GM19328 (cell line): ENCODE data around the gene GLIS1.

ENCODE experiments used
- ATAC-seq: cut with Tn5 transposase; IDR thresholded peaks from one replicate; pipeline ENCODE4 v1.9.1; 2021; ENCODE audit warnings: mild to moderate bottlenecking, moderate library complexity; ENCODE audit not compliant: unreplicated experiment

The GLIS1 gene

DNA sequence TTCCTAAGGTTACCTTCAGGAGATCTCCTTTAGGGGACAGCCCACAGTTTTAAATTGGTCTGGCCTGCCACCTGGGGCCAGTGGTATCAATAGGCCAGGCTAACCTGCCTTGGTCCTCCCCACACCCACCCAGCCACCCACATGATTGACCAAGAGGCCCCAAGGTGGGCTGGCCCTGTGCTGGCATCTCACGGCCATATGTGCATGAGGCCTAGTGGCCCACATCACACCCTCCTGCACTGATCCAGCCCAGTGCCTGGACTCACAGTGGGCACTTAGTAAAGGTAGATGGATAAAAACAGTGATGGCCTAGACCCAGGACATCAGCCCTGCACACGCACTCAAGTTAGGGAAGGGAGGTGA is 197.7 kb downstream of the GLIS1 start:
- no peak for ATAC-seq

GRCh38 chr1:53540604-53541262 is 198.2 kb downstream of the GLIS1 start:
- ATAC-seq: no peak

GRCh38 chr1:53539711-53540603 is 199.0 kb downstream of the GLIS1 start:
- ATAC-seq: no peak

DNA sequence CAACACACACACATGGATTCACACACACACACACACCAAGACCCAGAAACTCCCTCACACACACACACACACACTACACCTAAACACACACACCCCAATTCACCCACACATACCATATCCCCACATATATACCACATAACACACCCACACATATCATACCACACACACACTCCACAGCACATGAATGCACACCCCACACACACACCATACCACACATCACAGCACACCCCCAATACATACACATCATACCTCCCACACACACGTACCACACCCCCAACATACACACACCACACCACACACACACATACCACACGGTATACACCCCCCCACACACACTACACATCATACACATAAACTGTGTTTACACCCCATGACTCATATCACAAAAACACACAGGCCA is 199.7 kb downstream of the GLIS1 start:
- ATAC-seq: no peak

DNA sequence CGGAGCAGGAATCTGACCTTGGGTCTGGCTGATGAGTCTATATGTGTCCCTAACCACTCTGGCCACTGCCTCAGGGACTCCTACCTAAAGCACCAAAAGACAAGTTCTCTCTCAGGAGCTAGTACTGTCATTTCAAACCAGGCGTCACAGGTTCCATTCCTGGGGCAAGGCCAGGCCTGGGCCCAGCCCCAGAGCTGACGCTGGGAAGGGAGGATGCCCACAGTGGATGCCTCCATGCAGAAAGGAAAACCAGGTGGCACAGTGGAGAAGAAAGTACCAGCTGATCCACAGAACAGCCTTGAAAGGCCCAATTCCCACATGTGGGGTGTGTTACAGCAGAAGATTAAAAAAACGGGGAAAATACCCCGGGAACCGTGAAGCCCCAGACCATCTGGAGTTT is 202.4 kb downstream of the GLIS1 start:
- no peak for ATAC-seq

DNA sequence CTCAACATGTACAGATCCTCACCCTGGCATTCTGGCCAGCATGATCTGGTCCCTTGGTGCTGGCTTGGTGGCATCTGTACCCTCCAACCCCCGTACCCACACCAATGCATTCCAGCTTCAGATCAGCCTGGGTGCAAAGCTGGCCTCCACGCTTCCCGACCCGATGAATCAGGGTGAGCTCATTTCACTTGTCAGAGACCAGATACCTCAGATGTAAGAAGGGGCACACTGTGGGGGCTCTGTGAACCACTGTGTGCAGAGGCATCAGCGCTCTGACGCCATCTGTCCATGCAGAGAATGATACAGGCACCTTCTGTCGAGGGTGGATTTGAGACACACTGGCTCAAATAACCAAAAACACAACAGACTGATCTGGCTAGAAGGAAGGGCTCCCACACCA is 203.1 kb downstream of the GLIS1 start:
- ATAC-seq: no peak

DNA sequence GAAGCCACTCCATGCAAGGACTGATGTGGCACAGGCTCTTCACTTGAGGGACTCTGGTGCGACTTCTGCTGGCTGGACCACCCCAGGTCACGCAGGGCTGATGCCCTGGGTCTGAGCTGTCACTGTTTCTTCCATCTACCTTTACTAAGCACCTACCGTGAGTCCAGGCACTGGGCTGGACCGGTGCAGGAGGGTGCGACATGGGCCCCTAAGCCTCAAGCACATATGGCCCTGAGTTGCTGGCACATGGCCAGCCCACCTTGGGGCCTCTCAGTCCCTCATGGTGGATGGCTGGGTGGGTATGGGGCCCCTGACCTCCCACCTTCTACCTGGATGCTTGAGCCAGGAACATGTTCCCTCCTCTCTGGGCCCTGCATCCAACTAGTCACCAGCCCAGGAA is 203.7 kb downstream of the GLIS1 start:
- no peak for ATAC-seq

DNA sequence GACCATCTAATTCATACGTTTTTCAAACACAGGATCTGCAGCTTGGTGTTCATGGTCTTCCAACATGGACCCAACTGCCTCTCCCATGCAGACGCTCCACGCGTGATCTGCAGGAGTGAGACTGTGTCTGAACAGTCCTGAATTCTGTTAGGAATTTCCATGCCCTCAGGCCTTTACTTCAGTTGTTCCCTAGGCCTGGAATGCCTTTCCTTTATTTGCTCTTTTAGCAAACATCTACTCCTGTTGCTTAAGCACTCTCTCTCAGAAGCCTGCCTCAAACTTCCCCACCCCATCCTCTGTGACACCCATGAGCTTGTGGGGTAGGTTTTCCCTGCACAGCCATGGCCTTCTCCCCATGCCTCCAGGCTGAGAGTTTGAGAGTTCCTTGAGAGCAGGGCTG is 206.1 kb downstream of the GLIS1 start:
- no peak for ATAC-seq

- no peak for ATAC-seq
Measured at GRCh38 chr1:53532377-53532776, 206.6 kb downstream of the GLIS1 start.

DNA sequence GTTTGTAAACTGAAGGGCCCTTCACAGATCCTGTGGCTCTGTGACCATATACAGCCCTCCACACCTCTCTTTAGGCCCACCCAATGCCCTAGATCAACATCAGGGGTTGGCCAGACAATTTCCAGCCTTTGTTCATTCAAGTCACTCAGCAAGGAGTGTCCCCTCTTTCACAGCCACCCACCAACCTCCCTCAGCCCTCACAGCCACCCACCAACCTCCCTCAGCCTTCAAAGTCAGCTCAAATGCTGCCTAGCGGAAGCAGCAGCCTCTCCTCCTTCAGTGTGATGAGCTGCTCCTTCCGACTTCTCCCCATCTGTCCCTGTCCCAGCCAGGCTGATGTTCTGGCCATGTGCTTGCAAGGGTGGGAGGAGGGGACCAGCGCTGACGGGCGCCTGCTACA is 208.4 kb downstream of the GLIS1 start:
- ATAC-seq: no peak

DNA sequence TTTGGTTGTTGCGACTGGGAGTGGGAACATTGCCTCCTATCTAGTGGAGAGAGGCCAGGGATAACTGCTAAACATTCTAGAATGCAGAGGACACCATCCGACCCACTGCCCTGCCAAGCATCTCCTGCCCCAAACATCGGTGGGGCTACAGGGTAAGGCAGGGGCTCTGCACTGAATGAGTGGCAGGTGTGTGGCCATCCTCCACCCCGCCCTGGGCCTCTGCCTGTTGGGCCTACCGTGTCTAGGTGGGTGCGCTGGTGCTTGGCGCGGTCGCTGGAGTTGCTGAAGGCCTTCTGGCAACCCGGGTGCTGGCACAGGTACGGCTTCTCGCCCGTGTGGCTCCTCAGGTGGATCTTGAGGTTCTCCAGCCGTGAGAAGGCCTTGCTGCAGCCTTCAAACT is 209.4 kb downstream of the GLIS1 start:
- ATAC-seq: no peak

- no peak for ATAC-seq
Measured at GRCh38 chr1:53527368-53527767, 211.6 kb downstream of the GLIS1 start.

DNA sequence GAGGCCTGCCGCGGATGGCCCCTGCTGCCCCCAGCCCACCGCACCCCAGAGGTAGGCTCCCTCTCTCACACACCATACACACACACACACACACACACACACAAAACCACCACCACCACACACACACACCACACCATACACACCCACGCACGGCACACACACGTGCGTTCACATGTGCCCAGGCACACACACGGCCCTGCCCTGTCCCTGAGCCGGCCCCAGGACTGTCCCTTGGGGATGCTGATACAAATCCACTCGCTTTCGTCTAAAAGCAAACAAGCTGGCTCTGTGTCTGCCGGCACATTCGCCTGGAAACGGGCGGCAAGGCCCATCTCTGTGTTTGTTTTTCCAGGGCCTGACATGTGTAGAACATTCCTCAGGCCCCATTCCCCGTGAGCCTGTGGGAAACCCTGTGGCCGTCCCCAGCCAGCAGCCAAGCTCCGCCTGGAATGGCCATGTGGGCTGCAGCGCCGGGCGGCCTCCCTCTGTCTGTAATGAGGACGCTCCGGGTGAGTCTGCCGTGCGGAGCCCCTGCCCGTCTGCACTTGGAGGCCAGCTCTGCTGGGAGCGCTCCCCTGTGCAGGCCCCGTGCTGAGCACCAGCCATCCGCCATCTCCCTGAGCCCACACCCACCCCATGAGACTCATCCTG is 212.4 kb downstream of the GLIS1 start:
- no peak for ATAC-seq

DNA sequence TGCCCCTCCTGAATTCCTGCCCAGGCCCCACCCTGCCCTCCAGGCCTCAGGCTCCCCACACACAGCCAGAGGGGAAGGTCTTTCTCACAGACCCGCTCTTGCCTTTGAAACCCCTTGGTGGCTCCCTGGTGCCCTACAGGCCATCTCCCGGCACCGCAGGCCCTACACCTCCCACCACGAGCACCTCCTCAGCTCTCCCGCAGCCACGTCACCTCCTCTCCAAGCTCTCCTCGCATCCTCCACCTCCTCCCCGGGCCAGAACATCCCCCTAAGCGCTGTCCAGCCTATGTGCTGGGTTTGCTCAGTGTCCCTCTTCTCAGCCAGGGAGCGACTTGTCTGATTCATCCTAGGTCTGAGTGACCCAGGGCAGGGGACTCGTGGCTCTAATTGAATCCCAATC is 213.4 kb downstream of the GLIS1 start:
- no peak for ATAC-seq

DNA sequence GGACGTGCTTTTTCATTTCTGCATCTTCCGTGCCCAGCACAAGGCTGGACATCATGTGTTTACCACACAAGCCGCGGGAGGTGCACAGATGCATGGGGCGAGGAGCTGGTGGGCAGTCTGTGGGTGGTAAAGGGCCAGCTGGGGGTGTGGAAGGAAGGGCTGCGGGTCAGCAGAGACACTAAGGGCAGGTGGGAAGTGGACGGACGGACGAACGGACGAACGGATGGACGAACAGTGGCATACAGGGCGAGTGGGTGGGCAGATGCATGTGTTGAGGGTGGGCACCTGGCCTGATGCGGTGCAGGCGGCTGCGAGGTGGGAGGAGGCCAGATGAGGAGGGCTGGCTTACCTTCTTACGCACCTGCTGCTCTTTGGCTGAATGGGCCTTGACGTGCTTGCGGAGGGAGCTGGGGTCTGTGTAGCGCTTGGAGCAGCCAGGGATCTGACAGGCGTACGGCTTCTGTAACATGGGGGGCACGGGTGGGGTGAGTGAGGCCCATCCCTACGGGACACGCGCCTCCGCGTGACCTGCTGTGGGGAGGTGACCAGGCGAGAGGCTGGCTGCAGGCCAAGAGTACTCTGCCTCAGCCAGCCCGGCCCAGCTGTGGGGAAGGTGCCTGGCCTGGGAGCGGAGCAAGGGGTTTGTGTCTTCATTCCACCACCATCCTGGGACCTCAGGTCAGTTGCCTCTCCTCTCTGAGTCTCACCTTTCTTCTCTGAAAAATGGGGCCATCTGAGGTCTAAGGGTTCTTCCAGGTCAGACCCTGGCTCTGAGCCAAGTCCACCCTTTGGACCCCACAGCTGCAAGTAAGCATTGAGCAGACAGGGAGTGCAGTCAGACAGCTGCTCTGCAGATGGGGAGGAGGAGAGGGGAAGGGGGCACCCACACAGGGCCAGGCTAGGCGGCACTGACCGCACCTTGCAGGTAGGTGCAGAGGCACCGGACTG is 214.3 kb downstream of the GLIS1 start:
- no peak for ATAC-seq

DNA sequence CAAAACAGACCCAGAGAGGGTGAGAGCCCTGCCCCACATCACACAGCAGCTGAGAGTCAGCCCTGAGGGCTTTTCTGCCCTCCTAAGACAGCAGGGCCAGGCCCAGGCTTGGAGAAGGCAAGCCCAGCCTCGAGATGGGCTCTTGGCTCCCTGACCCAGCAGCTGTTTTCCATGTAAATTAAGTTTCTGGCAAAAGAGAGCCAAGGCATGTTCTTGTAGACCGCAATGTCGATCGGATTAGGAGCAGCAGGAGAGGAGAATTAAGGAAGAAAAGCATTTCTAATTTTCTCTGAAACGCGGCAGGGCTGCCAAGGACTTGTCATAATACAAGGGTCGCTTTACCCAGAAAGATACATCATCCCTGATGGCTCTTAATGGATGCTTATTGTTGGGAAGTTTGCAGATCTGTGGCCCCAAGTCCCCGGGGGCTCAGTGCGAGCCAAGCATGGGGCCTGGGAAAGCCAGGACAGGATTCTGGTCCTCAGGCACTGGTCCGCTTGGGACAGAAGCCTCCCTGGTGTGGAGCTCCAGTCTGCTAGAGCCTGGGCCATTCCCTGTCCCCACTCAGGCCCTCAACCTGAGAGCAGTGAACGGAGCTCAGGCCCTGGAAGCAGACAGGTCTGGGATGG is 216.9 kb downstream of the GLIS1 start:
- ATAC-seq: no peak

DNA sequence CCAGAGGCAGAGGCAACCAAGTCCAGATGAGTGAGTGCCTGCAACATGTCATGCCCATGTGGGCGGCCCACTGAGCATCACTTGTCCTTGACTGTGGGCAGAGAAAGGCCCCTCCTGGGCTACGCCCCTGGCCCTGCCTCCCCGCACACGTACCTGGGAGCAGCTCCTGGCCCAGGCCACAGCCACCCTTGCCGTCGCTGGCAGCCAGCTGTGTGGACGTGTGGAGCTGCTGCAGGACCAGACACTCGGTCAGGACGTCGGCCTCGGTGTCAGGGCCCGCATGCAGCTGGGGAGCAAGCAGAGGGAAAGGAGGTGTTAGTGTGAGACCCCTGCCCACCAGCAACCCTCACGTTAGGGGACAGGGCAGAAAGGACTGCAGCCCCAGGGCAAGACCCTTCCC is 218.5 kb downstream of the GLIS1 start:
- ATAC-seq: no peak

GRCh38 chr1:53519421-53519820 is 219.5 kb downstream of the GLIS1 start:
- no peak for ATAC-seq

DNA sequence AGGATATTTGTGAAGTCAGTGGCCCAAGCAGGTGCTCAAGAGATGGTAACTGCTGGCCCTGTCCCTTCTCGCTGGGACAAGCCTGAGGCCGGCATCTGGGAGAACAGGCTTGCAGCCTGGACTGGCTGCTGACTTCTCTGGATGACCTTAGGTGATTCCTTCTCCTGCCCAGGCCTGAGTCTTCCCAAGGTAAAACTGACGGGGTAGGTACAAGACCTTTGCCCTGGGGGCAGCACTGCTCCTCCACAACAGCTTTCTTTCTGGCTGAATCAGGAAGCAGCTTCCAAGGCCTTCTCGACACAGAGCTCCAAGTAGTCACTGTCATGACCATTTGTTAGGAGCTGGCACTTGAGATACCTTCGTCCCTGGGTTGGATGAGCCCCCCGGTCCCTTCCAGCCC is 220.2 kb downstream of the GLIS1 start:
- ATAC-seq: no peak

GRCh38 chr1:53517821-53518352 is 221.1 kb downstream of the GLIS1 start:
- no peak for ATAC-seq
